Activated naive CD8-positive, alpha-beta T cell treated with anti-CD3 and anti-CD28 coated beads, Interleukin-2, amount 50 U/mL, for 24 hours (primary cell): ENCODE measurements around the gene ASPG.

ENCODE experiments used
- ATAC-seq: fragments of 150-1000 bp; cut with Tn5 transposase; one replicate; pipeline ENCODE4 v1.10.0; 2021
- DNase-seq: peaks from one replicate; pipeline ENCODE4 v3.0.0; 2021
- H3K27ac Mint-ChIP-seq: one replicate; pipeline ENCODE4 v1.8.0; 2021; ENCODE audit warnings: mild to moderate bottlenecking, mixed read lengths
- H3K27me3 Mint-ChIP-seq: one replicate; pipeline ENCODE4 v1.8.0; 2021; ENCODE audit warnings: mixed read lengths
- H3K36me3 Mint-ChIP-seq: one replicate; pipeline ENCODE4 v1.8.0; 2021; ENCODE audit warnings: low read depth, mixed read lengths
- H3K4me1 Mint-ChIP-seq: one replicate; pipeline ENCODE4 v1.8.0; 2021; ENCODE audit warnings: mixed read lengths
- H3K4me3 Mint-ChIP-seq: one replicate; pipeline ENCODE4 v1.8.0; 2021; ENCODE audit warnings: mild to moderate bottlenecking, moderate library complexity, mixed read lengths
- H3K9me3 Mint-ChIP-seq: one replicate; pipeline ENCODE4 v1.8.0; 2021; ENCODE audit warnings: mixed read lengths

ASPG gene

DNA sequence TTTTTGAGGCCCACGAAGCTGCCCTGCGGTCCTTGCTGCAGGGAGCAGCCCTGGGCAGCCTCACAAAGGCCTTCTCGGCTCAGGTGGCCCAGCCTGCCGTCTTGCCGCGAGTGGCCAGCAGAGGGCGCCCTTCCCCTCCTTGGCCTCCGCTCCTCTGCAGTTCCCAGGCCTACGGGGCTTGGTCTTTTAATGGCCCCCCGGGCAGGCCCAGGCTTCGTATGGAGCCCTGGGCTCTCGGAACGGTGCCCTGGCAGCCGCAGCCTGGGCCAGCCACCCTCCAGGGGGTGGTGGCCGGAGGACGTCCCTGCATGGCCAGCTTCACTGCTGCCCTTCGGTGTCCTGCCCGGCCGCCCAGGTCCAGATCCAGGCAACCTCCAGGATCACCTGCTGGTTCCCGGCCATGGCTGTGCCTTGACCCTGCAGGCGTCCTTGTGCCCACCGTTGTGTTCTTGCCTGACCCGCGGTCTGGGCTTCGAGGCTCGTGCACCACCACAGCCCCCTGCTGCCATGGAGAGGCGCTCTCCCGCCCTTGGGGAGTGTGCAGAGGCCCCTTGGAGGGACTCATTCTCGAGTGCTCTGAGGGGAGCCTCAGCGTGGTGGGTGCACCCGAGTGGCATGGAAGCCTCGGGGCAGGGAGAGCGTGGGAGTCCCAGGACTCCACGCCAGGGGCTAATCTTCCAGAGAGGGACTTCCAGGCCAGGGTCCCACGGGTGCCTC lies 9.4 kb downstream of the ASPG start:
- H3K36me3 Mint-ChIP-seq, result no peaks in the 10 kb centered on the region
- H3K9me3 Mint-ChIP-seq, result no peaks in the 10 kb centered on the region
- peaks cover 3% of the 10 kb centered on the region for H3K4me1 Mint-ChIP-seq
- no peak overlapping the region for H3K27ac Mint-ChIP-seq
- H3K4me3 Mint-ChIP-seq, result no peak overlapping the region
- peak; percentile 42 for ATAC-seq
- H3K27me3 Mint-ChIP-seq, result no peaks in the 10 kb centered on the region
- peak; percentile 86 for DNase-seq

DNA sequence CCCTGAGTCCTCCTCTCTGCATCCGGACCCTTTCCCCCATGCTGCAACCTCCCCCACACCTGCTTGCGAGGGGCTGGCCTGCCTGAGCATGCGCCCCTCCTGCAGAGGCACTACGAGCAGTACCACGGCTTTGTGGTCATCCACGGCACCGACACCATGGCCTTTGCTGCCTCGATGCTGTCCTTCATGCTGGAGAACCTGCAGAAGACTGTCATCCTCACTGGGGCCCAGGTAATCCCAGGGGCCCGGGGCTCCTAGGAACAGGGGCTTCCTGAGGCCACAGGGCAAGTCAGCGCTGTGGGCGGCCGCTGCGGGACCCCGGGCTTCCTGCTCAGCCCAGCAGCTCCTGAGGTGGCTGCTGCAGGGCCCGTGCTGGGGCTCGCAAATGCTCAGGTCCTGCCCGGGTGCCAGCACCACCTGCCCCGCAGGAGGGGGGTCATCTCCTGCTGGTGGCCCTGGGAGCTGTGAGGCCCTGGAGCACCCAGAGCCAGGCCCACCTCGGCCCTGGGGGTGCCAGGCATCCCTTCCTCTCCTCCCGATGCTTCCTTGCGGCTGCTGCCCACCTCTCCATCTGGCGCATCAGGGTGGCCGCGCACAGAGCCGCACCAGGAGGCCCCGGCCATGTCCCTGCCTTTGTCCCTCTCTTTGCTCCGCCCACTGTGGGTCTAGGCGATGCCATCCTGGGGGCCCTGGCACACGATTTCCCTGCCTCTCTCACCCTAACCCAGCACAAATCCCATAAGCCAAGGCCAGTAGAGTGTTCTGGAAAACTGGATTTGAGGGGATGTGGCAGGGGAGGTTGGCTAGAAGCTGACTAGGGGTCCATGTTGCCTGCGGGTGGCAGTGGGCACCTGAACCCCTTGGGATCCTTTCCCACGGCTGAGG lies 10.2 kb downstream of the ASPG start:
- Mint-ChIP-seq H3K4me1 (peaks cover 3% of the 10 kb centered on the region), H3K36me3 (no peaks in the 10 kb centered on the region), H3K9me3 (no peaks in the 10 kb centered on the region), H3K27me3 (no peaks in the 10 kb centered on the region), H3K27ac (no peak overlapping the region), H3K4me3 (no peak overlapping the region)
- DNase-seq (no peak), ATAC-seq (no peak)

DNA sequence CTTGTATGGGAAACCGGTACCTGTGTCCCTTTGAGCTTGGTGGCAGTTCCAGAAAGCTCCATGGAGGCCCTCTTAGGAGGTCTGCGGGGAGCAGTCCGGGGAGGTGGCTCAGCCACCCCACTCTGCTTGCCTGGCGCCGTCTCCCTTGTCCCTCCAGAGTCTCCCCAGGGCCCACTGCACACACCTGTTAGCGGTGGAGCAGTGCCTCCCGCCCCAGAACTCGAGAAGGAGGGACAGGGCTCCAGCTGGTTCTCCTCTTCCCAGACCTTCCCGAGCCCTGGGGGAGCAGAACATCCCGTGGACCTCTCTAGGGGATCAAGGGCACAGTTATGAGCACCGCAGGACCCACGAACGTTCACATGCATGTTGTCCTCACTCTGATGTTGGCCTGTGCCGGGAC lies 10.8 kb downstream of the ASPG start:
- Mint-ChIP-seq H3K36me3 (no peaks in the 10 kb centered on the region), H3K4me1 (peaks cover 3% of the 10 kb centered on the region), H3K9me3 (no peaks in the 10 kb centered on the region), H3K4me3 (no peak overlapping the region), H3K27me3 (no peaks in the 10 kb centered on the region), H3K27ac (no peak overlapping the region)
- DNase-seq (no peak), ATAC-seq (no peak)

DNA sequence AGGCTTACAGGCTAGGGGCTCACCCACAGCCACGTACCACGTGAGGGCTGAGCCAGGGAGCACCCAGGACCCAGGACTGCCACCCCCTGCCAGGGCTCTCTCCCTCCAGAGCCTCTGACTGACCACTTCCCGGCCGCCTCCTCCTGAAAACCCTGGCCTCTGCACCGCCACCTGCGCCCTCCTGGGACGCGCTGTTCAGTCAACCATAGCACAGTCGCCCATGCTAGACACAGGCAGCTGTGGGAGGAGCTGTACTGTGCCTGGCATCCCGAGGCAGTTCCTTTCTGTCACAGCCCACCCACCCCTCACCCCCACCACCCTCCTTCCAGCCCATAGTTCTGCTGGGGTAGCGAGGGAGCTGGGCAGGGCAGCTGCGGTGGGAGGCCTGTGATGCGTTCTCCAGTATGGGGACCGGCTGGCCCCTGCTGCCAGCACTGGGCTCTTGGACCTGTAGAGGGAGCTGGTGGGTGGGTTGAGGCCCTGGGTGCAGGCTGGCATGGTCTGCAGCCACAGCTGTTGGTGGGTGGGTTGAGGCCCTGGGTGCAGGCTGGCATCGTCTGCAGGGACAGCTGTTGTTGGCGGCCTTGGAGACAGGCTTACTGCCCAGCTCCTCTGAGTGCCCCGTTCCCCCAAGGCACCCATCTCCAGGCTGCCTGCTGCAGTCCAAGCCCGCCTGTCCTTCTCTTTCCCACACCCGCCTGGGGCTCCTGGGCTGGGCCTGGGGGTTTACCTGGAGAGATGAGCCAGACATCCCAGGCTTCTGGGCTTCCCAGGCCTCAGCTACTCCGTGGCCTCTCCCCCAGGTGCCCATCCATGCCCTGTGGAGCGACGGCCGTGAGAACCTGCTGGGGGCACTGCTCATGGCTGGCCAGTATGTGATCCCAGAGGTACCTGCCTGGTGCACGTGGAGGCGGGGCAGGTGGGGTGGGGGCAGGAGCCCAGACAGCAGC lies 11.5 kb downstream of the ASPG start:
- ATAC-seq, result no peak
- no peak for DNase-seq

DNA sequence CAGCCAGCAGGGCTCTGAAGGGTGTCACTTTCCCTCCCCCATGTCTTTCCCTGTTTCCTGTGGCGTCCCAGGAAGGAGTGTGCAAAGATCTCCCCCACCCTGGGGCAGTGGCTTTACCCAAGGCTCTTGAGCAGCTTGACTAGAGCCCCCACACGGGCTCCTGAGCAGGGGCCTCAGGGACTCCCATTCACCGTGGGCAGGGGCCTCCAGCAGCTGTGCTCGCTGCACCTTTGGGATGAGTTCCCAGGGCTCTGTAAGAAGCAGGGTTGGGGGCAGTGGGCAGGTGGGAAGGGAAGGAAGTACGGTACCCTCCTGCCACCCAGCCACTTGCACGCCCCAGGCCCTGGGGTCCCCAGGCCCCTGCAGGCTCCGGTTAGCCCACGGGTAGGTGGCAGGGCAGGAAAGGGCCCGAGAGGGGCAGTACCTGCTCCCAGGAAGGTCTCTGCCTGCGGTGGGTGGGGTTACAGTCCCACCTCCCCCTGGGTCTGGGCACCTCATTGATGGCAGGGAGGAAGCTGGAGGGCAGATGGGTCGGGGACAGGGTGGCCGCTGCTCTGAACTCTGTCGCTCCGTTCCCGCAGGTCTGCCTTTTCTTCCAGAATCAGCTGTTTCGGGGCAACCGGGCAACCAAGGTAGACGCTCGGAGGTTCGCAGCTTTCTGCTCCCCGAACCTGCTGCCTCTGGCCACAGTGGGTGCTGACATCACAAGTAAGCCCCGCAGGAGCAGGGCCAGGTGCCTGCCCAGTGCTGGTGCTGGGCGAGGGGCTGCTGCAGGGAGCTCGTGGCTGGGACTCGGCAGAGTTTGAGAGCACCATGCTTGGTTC lies 13.0 kb downstream of the ASPG start:
- Mint-ChIP-seq H3K4me1 (peaks cover 3% of the 10 kb centered on the region), H3K27me3 (no peaks in the 10 kb centered on the region), H3K9me3 (no peaks in the 10 kb centered on the region), H3K27ac (no peak overlapping the region), H3K4me3 (no peak overlapping the region), H3K36me3 (no peaks in the 10 kb centered on the region)
- DNase-seq (no peak), ATAC-seq (no peak)

More for the DNA sequence above, 11.5 kb downstream of the ASPG start:
- no peak overlapping the region for H3K4me3 Mint-ChIP-seq
- H3K27ac Mint-ChIP-seq, result no peak overlapping the region
- H3K36me3 Mint-ChIP-seq, result no peaks in the 10 kb centered on the region
- H3K9me3 Mint-ChIP-seq, result no peaks in the 10 kb centered on the region
- peaks cover 3% of the 10 kb centered on the region for H3K4me1 Mint-ChIP-seq
- no peaks in the 10 kb centered on the region for H3K27me3 Mint-ChIP-seq

DNA sequence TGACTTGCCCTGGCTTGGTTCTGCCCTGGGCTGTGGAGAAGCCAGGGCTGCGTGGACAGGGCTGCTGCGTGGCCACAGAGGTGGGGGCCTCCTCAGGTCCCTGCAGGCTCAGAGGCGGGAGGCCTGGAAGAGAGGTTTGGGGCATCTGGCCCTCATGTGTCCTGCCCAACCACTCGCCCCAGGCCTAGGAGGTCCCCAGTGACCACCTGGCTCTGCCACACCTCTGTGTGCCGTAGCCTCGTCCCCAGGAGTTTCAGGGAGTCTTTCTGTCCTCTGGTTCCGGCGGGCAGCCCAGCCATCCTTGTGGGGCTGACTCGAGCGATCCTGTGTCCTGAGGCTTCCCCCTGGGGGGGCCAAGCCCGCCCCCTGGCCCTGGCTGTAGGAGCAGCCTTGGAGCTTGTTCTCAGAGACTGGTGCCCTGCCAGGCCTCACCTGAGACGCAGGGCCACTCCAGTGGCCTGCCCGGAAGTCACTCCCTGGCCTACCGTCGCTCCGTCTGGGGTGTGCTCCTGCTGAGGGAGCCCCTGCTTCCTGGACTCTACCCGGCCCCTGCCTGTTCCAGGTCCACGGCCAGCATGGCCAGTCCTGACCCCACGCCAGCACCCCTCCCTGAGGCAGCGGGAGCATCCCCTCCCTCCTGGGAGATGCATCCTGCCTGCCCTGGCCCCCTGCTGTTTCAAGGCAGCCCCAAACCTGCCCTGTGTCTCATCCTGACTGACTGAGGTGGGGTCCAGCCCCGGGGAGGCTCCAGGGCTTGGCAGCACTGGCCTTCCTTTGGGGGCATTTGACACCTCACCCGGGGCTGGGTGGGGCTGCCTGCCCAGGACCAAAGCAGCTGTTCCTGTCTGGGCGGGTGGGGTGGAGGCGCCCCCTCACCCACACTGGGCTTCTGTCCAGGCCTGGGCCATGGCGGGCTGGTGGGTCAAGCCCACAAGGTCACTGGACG lies 13.9 kb downstream of the ASPG start:
- Mint-ChIP-seq H3K36me3 (no peaks in the 10 kb centered on the region), H3K27me3 (no peaks in the 10 kb centered on the region), H3K4me1 (peaks cover 2% of the 10 kb centered on the region), H3K27ac (no peak overlapping the region), H3K4me3 (no peak overlapping the region), H3K9me3 (no peaks in the 10 kb centered on the region)
- no peak for DNase-seq
- ATAC-seq, result no peak

DNA sequence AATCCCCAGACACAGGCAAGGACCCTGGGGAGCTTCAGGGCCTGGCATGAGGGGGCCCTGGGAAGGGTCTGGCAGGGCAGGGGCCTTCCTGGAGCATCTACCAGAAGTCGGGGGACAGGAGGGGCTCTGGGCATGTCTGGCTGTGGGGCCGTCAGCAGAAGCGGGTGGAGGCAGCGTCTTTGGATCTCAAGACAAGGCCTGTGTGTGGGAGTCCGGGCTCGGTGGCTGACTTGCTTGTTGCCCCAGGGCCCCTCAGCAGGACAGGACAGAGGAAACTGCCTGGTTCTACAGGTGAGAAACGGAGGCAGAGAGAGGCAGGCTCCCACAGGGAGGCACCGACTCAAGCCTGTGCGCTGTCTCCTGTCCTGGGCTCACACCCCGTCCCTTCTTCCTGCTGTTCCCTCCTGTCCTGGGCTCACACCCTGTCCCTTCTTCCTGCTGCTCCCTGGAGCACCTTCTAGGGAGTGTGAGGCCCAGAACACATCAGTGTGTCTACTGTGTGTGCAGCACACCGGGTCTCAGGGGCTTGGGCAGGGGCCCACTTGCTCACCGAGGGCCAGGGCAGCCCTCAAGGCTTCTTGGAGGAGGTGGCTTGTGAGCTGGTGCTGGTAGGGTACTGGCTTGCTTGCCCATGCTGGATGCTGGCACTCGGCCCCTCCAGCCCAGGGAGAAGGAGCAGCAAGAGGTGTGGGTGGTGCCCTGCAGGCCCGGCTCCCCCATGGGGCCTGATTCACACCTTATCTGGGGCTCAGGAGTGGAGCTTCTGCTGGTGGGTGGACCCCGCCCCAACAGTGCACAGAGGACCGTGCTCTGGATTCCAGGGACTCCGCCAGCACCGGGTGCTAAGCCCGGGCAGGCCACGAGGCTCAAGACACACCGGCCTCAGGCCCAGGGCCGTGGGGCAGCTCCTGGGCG lies 14.9 kb downstream of the ASPG start:
- no peak for ATAC-seq
- Mint-ChIP-seq H3K4me1 (no peaks in the 10 kb centered on the region), H3K4me3 (no peak overlapping the region), H3K9me3 (no peaks in the 10 kb centered on the region), H3K27ac (no peak overlapping the region), H3K36me3 (no peaks in the 10 kb centered on the region), H3K27me3 (no peaks in the 10 kb centered on the region)
- DNase-seq, result no peak

DNA sequence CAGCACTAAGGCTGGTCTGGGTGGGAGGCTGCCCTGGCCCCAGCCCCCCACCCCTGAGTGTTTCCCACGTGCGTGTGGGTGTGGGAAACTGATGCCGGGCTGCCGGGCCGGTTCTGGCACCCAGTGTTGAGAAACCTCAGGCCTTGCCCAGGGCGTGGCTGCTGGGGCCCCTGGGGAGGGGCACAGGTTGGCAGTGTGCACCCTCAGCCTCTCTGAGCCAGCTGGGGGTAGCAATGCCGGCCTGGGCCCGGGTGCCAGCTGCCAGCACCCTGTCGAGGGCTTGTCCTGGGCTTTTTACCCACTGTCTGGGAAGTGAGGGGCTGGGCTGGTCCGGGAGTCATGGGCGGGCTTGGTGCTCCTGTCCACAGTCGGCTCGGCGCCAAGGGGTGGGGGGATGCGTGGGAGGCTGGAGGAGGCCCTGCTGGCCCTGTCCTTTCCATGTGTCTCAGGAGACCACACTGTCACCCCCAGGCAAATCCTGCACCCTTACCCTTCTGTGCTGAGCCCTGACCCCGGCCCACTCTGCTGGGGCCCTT lies 15.7 kb downstream of the ASPG start:
- Mint-ChIP-seq H3K4me3 (no peak overlapping the region), H3K36me3 (no peaks in the 10 kb centered on the region), H3K9me3 (no peaks in the 10 kb centered on the region), H3K4me1 (no peaks in the 10 kb centered on the region), H3K27ac (no peak overlapping the region), H3K27me3 (no peaks in the 10 kb centered on the region)
- DNase-seq (no peak), ATAC-seq (no peak)

DNA sequence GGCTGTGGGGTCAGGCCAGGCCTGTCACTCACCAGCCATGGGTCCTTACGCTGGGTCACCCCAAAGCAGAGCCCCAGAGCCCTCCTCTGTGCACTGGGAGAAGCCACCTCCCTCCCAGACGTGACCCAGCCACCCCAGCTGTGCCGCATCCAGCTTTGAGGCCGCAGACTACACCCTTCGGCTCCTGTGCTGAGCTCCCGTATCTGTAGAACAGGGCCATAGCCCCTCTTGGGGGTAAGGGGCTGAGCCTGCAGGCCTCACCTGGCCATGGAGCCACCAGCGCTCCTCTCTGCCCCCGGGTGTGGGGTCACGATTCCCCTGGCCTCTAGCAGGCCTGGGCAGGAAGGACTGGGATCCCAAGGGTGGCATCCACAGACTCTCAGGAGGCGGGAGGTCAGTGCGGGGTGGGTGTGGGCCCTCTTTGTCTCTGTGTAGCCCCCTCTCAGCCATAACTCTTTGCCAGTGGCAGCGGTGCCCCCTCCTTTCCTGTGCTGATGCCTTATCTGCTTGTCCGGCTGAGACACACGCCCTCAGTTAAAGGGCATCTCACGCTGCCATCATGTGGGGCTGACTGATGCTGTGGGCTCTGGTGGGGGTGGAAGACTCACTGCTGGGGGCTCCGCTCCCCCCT lies 16.3 kb downstream of the ASPG start:
- Mint-ChIP-seq H3K27me3 (no peaks in the 10 kb centered on the region), H3K9me3 (no peaks in the 10 kb centered on the region), H3K4me3 (no peak overlapping the region), H3K27ac (no peak overlapping the region), H3K4me1 (no peaks in the 10 kb centered on the region), H3K36me3 (no peaks in the 10 kb centered on the region)
- ATAC-seq, result no peak
- no peak for DNase-seq

DNA sequence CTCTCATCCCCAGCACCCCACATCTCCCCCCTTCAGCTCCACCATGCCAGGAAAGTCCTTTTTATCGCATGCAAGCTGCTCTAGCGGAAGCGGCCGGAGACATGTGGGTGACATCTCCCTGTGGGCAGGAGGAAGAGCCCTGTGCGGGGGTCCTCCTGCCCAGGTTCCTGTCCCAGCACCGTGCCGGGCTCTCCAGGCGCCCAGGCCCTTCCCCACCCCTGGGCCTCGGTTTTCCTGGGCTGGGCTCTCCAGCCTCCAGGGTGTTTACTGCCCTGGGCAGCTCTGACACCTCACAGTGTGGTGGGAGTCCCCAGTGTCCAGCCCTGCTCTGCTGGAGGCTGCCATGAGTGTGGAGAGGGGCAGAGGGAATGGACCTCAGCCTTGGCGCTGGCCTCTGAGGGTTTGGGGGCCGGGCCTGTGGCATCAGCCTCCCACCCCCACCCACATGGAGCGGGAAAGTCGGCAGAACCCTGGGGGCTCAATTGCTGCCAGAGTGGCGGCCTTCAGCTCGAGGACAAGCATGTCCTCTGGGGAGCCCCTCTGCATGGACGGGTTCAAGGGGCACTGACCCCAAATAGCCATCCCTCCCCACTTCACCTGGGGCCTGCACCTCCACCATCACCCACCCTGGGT lies 16.9 kb downstream of the ASPG start:
- Mint-ChIP-seq H3K27me3 (no peaks in the 10 kb centered on the region), H3K4me3 (no peak overlapping the region), H3K9me3 (no peaks in the 10 kb centered on the region), H3K27ac (no peak overlapping the region), H3K4me1 (no peaks in the 10 kb centered on the region), H3K36me3 (no peaks in the 10 kb centered on the region)
- DNase-seq (no peak), ATAC-seq (no peak)

DNA sequence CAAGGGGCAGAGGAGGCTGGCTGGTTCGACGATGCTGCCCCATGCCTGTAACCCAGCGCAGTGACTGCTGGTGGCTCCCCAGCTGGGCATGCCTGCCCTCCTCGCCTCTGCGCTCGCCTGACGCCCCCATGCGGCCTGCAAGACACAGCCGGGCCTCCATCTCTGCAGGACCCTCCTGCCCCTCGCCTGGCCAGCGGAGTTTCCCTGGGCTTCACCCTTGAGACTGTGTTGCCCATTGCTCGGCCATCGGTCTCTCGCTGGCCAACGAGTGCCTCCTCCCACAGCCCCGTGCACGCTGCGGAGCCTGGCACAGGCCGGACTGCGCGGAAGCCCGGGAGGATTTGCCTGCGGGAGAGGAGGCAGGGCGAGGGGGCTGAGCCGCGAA lies 17.6 kb downstream of the ASPG start:
- Mint-ChIP-seq H3K4me3 (no peak overlapping the region), H3K4me1 (no peaks in the 10 kb centered on the region), H3K27me3 (no peaks in the 10 kb centered on the region), H3K9me3 (no peaks in the 10 kb centered on the region), H3K36me3 (no peaks in the 10 kb centered on the region), H3K27ac (no peak overlapping the region)
- DNase-seq (no peak), ATAC-seq (no peak)
